Mesendoderm (in vitro differentiated cells): ENCODE measurements around the gene SNAPC4.

Experiments
- DNase-seq: peaks from one replicate; pipeline ENCODE4 v3.0.0; 2013
- H2AK5ac ChIP-seq: 2 replicates; pipeline ENCODE4 v1.6.1; 2013; ENCODE audit warnings: low read length, inconsistent platforms
- H2BK120ac ChIP-seq: 2 replicates; pipeline ENCODE4 v1.6.1; 2013; ENCODE audit warnings: low read depth, mild to moderate bottlenecking, low read length, moderate library complexity, mixed read lengths
- H2BK15ac ChIP-seq: replicated peaks from 2 replicates; pipeline ENCODE4 v1.6.1; 2013; ENCODE audit warnings: low read depth, mild to moderate bottlenecking, moderate library complexity
- H2BK5ac ChIP-seq: 2 replicates; pipeline ENCODE4 v1.6.1; 2013; ENCODE audit warnings: low read length, inconsistent platforms
- H3K18ac ChIP-seq: 2 replicates; pipeline ENCODE4 v1.6.1; 2013; ENCODE audit warnings: mild to moderate bottlenecking, low read length, mixed read lengths
- H3K23ac ChIP-seq: one replicate; pipeline ENCODE4 v1.6.1; 2013; ENCODE audit warnings: low read length
- H3K27ac ChIP-seq: 2 replicates; pipeline ENCODE4 v1.5.1; 2013; ENCODE audit warnings: low read depth, mild to moderate bottlenecking, inconsistent platforms, low read length, moderate library complexity
- H3K27me3 ChIP-seq: 2 replicates; pipeline ENCODE4 v1.6.1; 2013; ENCODE audit warnings: low read length, control low read depth, mild to moderate bottlenecking, inconsistent platforms; ENCODE audit not compliant: insufficient read depth, poor library complexity
- H3K36me3 ChIP-seq: 2 replicates; pipeline ENCODE4 v1.6.1; 2013; ENCODE audit warnings: low read length, inconsistent platforms; ENCODE audit not compliant: control insufficient read depth, insufficient read depth
- H3K4ac ChIP-seq: one replicate; pipeline ENCODE4 v1.6.1; 2013; ENCODE audit warnings: low read depth, mild to moderate bottlenecking, low read length, moderate library complexity
- H3K4me1 ChIP-seq: 2 replicates; pipeline ENCODE4 v1.6.1; 2013; ENCODE audit warnings: low read depth, low read length, inconsistent platforms; ENCODE audit not compliant: control insufficient read depth
- H3K4me2 ChIP-seq: 2 replicates; pipeline ENCODE4 v1.6.1; 2013; ENCODE audit warnings: low read length
- H3K4me3 ChIP-seq: 2 replicates; pipeline ENCODE4 v1.5.1; 2013; ENCODE audit warnings: mild to moderate bottlenecking, low read length
- H3K56ac ChIP-seq: one replicate; pipeline ENCODE4 v1.6.1; 2013; ENCODE audit warnings: low read length
- H3K79me1 ChIP-seq: 2 replicates; pipeline ENCODE4 v1.6.1; 2013; ENCODE audit warnings: low read length, inconsistent platforms
- H3K79me2 ChIP-seq: 2 replicates; pipeline ENCODE4 v1.6.1; 2013; ENCODE audit warnings: mild to moderate bottlenecking, low read length; ENCODE audit not compliant: control insufficient read depth, insufficient read depth
- H3K9ac ChIP-seq: 2 replicates; pipeline ENCODE4 v1.6.1; 2013; ENCODE audit warnings: low read length, inconsistent platforms
- H4K5ac ChIP-seq: one replicate; pipeline ENCODE4 v1.6.1; 2013; ENCODE audit warnings: low read length
- H4K8ac ChIP-seq: one replicate; pipeline ENCODE4 v1.6.1; 2013; ENCODE audit warnings: low read depth, mild to moderate bottlenecking, control low read depth, low read length, moderate library complexity
- WGBS: extraction: QIAGEN DNeasy Blood & Tissue Kit; methylation state at CpG from one replicate; pipeline ENCODE4 v1.1.7; 2013; ENCODE audit warnings: low lambda C conversion rate, missing lambda C conversion rate; ENCODE audit not compliant: insufficient coverage; ENCODE audit errors: extremely low coverage; 5-methylcytosine and 5-hydroxymethylcytosine counted together

The SNAPC4 gene

DNA sequence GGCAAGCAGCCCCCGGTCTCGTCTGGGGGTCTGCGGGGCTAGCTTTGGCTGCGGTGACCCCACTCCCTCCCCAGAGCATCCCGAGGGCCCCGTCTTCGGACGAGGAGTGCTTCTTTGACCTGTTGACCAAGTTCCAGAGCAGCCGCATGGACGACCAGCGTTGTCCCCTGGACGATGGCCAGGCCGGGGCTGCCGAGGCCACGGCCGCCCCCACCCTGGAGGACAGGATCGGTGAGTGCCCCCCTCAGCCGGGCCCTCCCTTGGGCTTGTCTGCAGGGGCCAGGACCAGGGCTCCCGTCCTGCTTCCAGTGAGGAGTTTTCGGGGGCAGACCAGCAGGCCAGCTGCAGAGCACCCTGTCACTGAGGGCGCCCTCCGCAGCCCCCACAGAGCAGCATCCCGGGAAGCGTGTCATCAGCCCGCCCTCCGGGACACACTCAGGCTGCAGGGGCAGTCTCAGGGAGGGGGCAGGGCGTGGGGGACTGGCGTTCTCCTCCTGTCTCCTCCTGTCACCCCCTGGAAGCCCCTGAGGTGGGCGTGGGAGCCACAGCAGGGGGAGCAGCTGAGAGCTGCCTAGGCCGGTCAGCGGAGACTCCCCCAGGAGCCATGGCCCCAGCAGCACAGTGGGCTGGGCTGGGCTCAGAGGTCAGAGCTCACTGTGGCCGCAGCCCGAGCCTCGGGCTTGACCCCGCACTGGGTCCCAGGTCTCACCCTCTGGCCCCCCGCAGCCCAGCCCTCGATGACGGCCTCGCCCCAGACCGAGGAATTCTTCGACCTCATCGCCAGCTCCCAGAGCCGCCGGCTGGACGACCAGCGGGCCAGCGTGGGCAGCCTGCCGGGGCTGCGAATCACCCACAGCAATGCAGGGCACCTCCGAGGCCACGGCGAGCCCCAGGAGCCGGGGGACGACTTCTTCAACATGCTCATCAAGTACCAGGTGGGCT lies 44.1 kb downstream of the SNAPC4 start:
- no peak overlapping the region for H3K4ac ChIP-seq
- no peak overlapping the region for H3K4me2 ChIP-seq
- no peaks in the 10 kb centered on the region for H3K27me3 ChIP-seq
- no peak overlapping the region for H3K9ac ChIP-seq
- DNase-seq, result no peak
- H3K79me2 ChIP-seq, result no peaks in the 10 kb centered on the region
- no peak overlapping the region for H3K4me3 ChIP-seq
- no peak overlapping the region for H4K8ac ChIP-seq
- no peak overlapping the region for H4K5ac ChIP-seq
- no peak overlapping the region for H3K56ac ChIP-seq
- H2BK120ac ChIP-seq, result no peak overlapping the region
- H3K18ac ChIP-seq, result no peak overlapping the region
- no peak overlapping the region for H2AK5ac ChIP-seq
- H3K4me1 ChIP-seq, result no peaks in the 10 kb centered on the region
- no peak overlapping the region for H3K23ac ChIP-seq
- no CpG with 5 or more reads among the region's 54 CpGs for WGBS
- H3K27ac ChIP-seq, result no peak overlapping the region
- H2BK15ac ChIP-seq, result no peak overlapping the region
- H3K79me1 ChIP-seq, result no peaks in the 10 kb centered on the region
- no peak overlapping the region for H2BK5ac ChIP-seq
- H3K36me3 ChIP-seq, result no peaks in the 10 kb centered on the region

DNA sequence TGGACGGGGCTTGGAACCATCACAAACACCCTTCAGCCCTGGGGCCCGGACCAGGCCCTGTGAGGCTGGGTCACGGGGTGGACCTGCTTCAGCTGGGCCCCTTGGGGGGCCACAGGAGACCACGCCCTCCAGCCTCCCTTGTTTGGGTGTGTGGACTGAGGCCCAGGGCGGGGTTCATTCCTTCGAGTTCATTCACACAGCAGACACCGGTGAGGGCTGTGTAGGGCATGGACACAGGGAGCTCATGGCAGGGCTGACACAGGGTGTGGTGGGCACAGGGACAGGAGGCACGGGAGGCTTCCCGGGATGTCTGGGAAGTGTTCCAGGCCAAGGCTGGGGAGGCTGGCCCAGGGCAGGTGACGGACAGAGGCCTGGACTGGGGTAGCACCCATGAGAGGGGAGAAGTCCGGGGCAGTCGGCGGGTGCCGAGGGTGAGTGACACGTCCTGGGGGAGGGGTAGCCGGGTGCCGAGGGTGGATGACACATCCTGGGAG lies 45.3 kb downstream of the SNAPC4 start:
- H3K27me3 ChIP-seq, result no peaks in the 10 kb centered on the region
- H2BK120ac ChIP-seq, result no peak overlapping the region
- H3K18ac ChIP-seq, result no peak overlapping the region
- no peak overlapping the region for H3K56ac ChIP-seq
- no peak overlapping the region for H3K9ac ChIP-seq
- no peak overlapping the region for H4K5ac ChIP-seq
- no peak overlapping the region for H4K8ac ChIP-seq
- no peak overlapping the region for H3K23ac ChIP-seq
- no peak overlapping the region for H3K27ac ChIP-seq
- no peak overlapping the region for H2BK15ac ChIP-seq
- no CpG with 5 or more reads among the region's 17 CpGs for WGBS
- no peaks in the 10 kb centered on the region for H3K79me1 ChIP-seq
- no peaks in the 10 kb centered on the region for H3K36me3 ChIP-seq
- no peak overlapping the region for H2BK5ac ChIP-seq
- H3K4ac ChIP-seq, result no peak overlapping the region
- no peaks in the 10 kb centered on the region for H3K4me1 ChIP-seq
- H3K4me2 ChIP-seq, result no peak overlapping the region
- H2AK5ac ChIP-seq, result no peak overlapping the region
- DNase-seq, result no peak
- H3K4me3 ChIP-seq, result no peak overlapping the region
- H3K79me2 ChIP-seq, result no peaks in the 10 kb centered on the region

DNA sequence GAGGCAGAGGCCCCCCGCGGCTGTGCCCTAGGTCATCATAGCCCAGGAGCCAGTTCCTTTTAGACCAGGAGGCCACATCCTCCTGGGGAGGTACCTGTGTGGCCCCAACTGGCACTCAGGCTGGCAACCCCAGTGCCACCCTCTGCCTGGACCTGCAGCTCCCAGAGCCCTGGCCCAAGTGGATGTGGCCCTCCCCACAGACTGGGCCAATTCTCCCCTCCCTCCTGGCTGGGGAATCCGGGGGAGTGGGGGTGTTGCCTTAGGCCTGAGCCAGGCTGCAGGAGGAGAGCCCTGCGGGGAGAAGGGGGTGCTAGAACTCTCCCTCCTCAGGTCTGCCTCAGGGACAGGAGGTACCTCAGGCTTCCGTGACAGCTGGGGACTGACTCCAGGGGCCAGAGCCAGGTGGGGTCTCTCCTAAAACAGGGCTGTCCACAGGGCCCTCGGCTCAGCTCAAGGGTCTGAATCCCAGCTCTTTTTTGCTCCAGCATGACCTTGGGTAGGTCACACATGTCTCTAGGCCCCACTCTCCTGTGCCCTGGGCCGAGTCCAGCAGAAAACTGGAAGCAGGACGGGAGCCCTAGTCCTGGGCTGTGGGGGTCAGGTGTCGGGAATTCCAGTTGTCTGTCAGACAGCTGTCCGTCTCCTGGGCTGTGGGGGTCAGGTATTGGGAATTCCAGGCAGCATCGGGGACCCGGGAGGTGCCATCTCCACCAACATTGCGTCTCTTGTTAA lies 46.0 kb downstream of the SNAPC4 start:
- Histone ChIP-seq H2BK120ac (no peak overlapping the region), H3K56ac (no peak overlapping the region), H3K4ac (no peak overlapping the region), H3K4me2 (no peak overlapping the region), H4K5ac (no peak overlapping the region), H3K27me3 (no peaks in the 10 kb centered on the region), H3K18ac (no peak overlapping the region), H3K4me1 (no peaks in the 10 kb centered on the region), H4K8ac (no peak overlapping the region), H3K23ac (no peak overlapping the region), H2BK15ac (no peak overlapping the region), H3K9ac (no peak overlapping the region), H3K79me2 (no peaks in the 10 kb centered on the region), H3K36me3 (no peaks in the 10 kb centered on the region), H2BK5ac (no peak overlapping the region), H3K27ac (no peak overlapping the region), H3K79me1 (no peaks in the 10 kb centered on the region), H3K4me3 (no peak overlapping the region), H2AK5ac (no peak overlapping the region)
- no CpG with 5 or more reads among the region's 13 CpGs for WGBS
- no peak for DNase-seq

DNA sequence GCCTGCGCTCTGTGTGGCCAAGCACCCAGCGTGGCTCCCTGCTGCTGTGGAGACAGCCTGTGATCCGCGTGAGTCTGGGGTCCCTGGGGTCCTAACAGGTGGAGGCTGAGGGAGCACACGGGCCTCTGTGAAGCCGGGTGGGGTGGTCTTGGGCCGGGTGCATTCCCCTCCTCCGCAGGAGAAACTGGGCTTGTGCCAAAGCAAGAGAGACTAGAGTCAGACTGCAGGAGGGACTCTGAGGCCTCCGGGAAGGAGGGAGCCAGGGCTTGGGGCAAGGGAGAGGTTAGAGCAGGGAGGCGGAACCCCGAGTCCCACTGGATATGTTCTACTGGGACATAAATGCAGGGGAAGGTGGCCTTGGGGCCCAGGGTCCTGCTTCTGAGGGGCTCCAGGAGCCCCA lies 46.9 kb downstream of the SNAPC4 start:
- WGBS, result no CpG with 5 or more reads among the region's 11 CpGs

DNA sequence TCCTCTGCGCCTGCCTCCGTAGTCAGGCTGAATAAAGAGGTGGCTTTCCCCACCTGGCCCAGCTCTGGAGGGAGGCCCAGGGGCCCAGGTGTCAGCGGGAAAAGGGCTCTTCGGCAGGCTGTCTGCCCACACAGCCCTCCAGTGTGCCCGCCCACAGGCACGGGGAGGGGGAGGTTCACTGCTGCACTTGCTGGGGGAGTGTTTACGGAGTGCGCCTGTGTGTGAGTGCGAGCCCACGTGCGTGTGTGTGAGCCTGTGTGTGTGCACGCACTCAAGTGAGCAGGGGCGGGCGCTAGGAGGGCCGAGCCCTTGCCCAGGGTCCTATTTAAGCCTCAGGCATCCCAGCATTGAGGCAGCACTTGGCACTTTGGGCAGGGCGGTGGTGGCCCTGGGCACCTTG lies 47.3 kb downstream of the SNAPC4 start:
- Histone ChIP-seq H3K4me3 (no peak overlapping the region), H2AK5ac (no peak overlapping the region), H2BK120ac (no peak overlapping the region), H3K4me2 (no peak overlapping the region), H3K4me1 (no peaks in the 10 kb centered on the region), H4K8ac (no peak overlapping the region), H2BK15ac (no peak overlapping the region), H3K36me3 (no peaks in the 10 kb centered on the region), H3K56ac (no peak overlapping the region), H3K27me3 (no peaks in the 10 kb centered on the region), H3K79me2 (no peaks in the 10 kb centered on the region), H3K23ac (no peak overlapping the region), H3K4ac (no peak overlapping the region), H4K5ac (no peak overlapping the region), H3K79me1 (no peaks in the 10 kb centered on the region), H2BK5ac (no peak overlapping the region), H3K27ac (no peak overlapping the region), H3K18ac (no peak overlapping the region), H3K9ac (no peak overlapping the region)
- WGBS, result no CpG with 5 or more reads among the region's 16 CpGs
- DNase-seq, result no peak

More for the DNA sequence above, 46.9 kb downstream of the SNAPC4 start:
- H2BK5ac ChIP-seq, result no peak overlapping the region
- H4K8ac ChIP-seq, result no peak overlapping the region
- no peaks in the 10 kb centered on the region for H3K27me3 ChIP-seq
- no peak for DNase-seq
- no peaks in the 10 kb centered on the region for H3K4me1 ChIP-seq
- no peak overlapping the region for H3K9ac ChIP-seq
- no peaks in the 10 kb centered on the region for H3K79me2 ChIP-seq
- no peaks in the 10 kb centered on the region for H3K36me3 ChIP-seq
- no peak overlapping the region for H3K4me2 ChIP-seq
- no peak overlapping the region for H3K4ac ChIP-seq
- no peak overlapping the region for H4K5ac ChIP-seq
- no peak overlapping the region for H2AK5ac ChIP-seq
- no peak overlapping the region for H2BK15ac ChIP-seq
- no peak overlapping the region for H3K18ac ChIP-seq
- no peaks in the 10 kb centered on the region for H3K79me1 ChIP-seq
- H3K4me3 ChIP-seq, result no peak overlapping the region
- H3K27ac ChIP-seq, result no peak overlapping the region
- no peak overlapping the region for H2BK120ac ChIP-seq
- no peak overlapping the region for H3K56ac ChIP-seq
- no peak overlapping the region for H3K23ac ChIP-seq
